Ishikawa (cell line): ENCODE data around the gene FGF1.
A peak's percentile ranks its signal among the peaks of the same experiment; 100 is the strongest.

Experiments
- CEBPB ChIP-seq: IDR thresholded peaks from 2 replicates; pipeline ENCODE4 v1.6.1; 2012
- CREB1 ChIP-seq: IDR thresholded peaks from 2 replicates; pipeline ENCODE4 v1.6.1; 2012; ENCODE audit warnings: low read depth
- EGR1 ChIP-seq: IDR thresholded peaks from 2 replicates; pipeline ENCODE4 v1.6.1; 2012
- EP300 ChIP-seq: IDR thresholded peaks from 2 replicates; pipeline ENCODE4 v1.6.1; 2012; ENCODE audit warnings: borderline replicate concordance
- FOXM1 ChIP-seq: IDR thresholded peaks from 2 replicates; pipeline ENCODE4 v1.6.1; 2012; ENCODE audit warnings: low read depth, borderline replicate concordance
- NFIC ChIP-seq: IDR thresholded peaks from 2 replicates; pipeline ENCODE4 v1.6.1; 2012
- RAD21 ChIP-seq: IDR thresholded peaks from 2 replicates; pipeline ENCODE4 v1.6.1; 2012; ENCODE audit warnings: low read depth
- TAF1 ChIP-seq: IDR thresholded peaks from 2 replicates; pipeline ENCODE4 v1.6.1; 2012; ENCODE audit warnings: low read depth, mild to moderate bottlenecking
- TCF12 ChIP-seq: IDR thresholded peaks from 2 replicates; pipeline ENCODE4 v1.6.1; 2012; ENCODE audit warnings: low read depth
- TEAD4 ChIP-seq: IDR thresholded peaks from 2 replicates; pipeline ENCODE4 v1.6.1; 2012
- YY1 ChIP-seq: IDR thresholded peaks from 2 replicates; pipeline ENCODE4 v1.6.1; 2012; ENCODE audit warnings: low read depth
- ZBTB7A ChIP-seq: IDR thresholded peaks from 2 replicates; pipeline ENCODE4 v1.6.1; 2012; ENCODE audit warnings: low read depth
- TF ChIP-seq, protein P1 (sequence below): IDR thresholded peaks from 2 replicates; pipeline ENCODE4 v1.6.1; 2012
- TF ChIP-seq, protein P2 (sequence below): IDR thresholded peaks from 2 replicates; pipeline ENCODE4 v1.6.1; 2012
- TF ChIP-seq, protein P3 (sequence below): IDR thresholded peaks from 2 replicates; pipeline ENCODE4 v1.6.1; 2012; ENCODE audit warnings: low read depth, mild to moderate bottlenecking

The FGF1 gene

DNA sequence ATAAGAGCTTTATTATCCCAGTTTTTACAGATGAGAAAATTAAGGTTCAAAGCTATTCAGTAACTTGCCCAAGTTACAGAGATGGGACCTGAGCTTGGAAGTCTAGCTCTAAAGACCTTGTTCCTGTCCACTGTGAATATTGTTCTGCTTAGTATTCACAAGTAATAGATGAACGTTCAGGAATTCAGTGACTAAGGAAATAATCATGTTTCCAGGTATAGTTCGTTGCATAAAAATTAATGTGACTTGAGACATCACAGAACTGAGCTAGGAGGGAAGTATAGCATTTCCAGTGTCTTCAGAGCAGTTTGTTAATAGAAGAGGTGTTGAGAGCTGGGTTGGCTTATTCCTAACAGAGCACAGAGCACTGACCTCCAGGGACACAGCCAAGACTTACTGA is 136.1 kb downstream of the FGF1 start:
- TF ChIP-seq, protein P1, sequence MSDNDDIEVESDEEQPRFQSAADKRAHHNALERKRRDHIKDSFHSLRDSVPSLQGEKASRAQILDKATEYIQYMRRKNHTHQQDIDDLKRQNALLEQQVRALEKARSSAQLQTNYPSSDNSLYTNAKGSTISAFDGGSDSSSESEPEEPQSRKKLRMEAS, result no peak
- TF ChIP-seq TAF1 (no peak), TEAD4 (no peak), CREB1 (no peak), EGR1 (no peak), YY1 (no peak), CEBPB (no peak), FOXM1 (no peak), EP300 (no peak), ZBTB7A (no peak), TCF12 (no peak), RAD21 (no peak), NFIC (no peak)
- TF ChIP-seq, protein P2, sequence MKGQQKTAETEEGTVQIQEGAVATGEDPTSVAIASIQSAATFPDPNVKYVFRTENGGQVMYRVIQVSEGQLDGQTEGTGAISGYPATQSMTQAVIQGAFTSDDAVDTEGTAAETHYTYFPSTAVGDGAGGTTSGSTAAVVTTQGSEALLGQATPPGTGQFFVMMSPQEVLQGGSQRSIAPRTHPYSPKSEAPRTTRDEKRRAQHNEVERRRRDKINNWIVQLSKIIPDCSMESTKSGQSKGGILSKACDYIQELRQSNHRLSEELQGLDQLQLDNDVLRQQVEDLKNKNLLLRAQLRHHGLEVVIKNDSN, result no peak
- TF ChIP-seq, protein P3, sequence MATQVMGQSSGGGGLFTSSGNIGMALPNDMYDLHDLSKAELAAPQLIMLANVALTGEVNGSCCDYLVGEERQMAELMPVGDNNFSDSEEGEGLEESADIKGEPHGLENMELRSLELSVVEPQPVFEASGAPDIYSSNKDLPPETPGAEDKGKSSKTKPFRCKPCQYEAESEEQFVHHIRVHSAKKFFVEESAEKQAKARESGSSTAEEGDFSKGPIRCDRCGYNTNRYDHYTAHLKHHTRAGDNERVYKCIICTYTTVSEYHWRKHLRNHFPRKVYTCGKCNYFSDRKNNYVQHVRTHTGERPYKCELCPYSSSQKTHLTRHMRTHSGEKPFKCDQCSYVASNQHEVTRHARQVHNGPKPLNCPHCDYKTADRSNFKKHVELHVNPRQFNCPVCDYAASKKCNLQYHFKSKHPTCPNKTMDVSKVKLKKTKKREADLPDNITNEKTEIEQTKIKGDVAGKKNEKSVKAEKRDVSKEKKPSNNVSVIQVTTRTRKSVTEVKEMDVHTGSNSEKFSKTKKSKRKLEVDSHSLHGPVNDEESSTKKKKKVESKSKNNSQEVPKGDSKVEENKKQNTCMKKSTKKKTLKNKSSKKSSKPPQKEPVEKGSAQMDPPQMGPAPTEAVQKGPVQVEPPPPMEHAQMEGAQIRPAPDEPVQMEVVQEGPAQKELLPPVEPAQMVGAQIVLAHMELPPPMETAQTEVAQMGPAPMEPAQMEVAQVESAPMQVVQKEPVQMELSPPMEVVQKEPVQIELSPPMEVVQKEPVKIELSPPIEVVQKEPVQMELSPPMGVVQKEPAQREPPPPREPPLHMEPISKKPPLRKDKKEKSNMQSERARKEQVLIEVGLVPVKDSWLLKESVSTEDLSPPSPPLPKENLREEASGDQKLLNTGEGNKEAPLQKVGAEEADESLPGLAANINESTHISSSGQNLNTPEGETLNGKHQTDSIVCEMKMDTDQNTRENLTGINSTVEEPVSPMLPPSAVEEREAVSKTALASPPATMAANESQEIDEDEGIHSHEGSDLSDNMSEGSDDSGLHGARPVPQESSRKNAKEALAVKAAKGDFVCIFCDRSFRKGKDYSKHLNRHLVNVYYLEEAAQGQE, result no peak

DNA sequence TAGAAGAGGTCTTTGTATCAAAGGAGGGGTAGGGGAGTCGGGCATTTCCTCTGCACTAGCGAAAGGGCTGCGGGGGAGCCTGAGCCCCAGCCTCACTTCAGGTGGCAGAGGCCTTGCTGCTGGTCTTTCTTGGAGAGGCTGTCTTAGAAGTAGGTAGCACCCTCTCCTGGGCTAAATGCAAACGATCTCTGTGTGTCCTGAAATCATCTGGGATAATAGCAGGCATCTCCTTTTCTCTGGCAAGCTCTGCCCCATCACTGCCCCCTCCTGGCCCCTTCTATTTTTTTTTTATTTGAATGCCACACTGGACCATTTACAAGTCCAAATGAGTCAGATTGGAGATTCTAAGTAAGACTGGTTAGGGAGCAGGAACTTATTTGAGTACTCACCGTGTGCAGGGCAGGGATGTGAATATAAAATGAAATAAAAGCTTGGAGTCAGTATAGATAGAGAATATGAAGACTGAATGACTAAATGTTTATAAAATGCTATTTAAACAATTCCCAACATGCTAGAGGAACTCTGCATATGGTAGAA is 137.1 kb downstream of the FGF1 start:
- TF ChIP-seq NFIC (no peak), ZBTB7A (no peak), EGR1 (no peak), TCF12 (no peak), TEAD4 (no peak), FOXM1 (no peak), TAF1 (no peak), RAD21 (peak; percentile 89)
- TF ChIP-seq, protein P3, result no peak

DNA sequence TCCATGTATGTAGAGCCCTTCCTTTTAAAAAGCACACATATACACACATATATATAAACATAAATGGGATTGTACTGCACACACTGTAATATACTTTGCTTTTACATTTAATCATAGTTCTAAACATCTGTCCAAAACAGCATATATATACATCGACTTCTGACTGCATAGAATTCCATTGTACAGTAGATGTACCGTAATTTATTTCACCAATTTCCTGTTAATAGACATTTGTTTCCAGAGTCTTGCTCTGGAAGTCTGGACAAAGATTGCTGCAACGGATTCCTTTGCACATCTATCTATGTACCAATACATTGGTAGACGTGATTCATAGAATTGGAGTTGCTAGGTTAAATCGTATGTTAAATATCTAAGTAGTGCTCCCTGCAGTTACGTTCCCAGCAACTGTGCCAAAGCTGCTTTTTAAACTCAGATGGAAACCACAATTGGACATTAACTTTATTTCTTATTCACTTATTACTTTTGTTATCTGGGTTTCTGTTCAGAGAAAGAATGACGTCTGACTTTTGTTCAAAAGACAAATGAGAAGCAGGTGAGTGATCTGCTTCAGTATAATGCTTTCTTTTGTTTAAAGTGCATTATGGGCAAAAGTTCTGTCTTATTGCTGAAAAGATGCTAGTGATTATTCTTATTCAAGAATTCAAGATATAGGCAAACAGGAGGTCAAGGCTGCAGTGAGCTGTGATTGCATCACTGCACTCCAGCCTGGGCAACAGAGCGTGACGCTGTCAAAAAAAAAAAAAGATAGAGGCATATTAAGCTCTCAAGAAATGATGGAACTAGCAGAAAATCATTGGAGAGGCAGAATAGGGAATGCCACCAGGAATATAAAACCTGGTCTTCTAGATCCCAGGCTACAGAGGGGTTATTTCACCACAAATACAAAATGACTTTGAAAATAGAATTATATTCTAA is 138.2 kb downstream of the FGF1 start:
- TF ChIP-seq YY1 (no peak), EP300 (no peak), TCF12 (no peak), NFIC (no peak), CEBPB (peak; percentile 91), TAF1 (no peak)
- TF ChIP-seq, protein P1, result no peak

DNA sequence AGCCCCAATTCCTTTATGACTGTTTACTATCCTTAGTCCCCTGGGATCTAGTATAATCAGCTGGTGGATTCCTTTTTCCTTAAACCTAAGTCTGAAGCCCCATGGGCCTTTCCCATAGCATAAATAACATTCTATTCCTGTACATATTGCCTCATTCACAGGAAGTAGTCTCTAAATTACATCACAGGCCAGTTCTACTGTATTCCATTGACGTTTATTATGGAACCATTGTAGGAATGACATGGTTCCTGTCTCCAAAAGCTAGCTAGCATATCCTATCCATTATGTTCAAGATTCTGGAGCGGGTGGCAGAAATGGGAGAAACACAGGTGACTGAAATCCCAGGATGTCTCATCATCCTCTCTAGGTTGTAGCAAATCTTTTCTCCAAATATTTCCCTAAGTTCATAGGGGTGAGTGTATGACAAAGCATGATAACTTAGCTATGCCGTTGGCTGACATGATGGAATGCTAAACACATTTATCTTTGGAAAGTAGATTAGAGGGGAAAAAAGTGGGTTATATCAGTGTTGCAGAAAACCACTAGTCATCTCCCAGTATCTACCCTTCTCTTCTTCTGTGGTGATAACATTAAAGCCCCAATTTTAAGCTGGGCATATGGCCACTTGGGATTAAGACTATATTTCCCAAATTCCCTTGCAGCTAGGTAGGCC is 140.1 kb downstream of the FGF1 start:
- TF ChIP-seq ZBTB7A, result no peak
- no peak for TF ChIP-seq FOXM1
- TF ChIP-seq RAD21, result no peak
- no peak for TF ChIP-seq CREB1
- no peak for TF ChIP-seq TAF1
- no peak for TF ChIP-seq EGR1
- TF ChIP-seq EP300, result no peak
- TF ChIP-seq YY1, result no peak
- TF ChIP-seq TEAD4, result no peak
- TF ChIP-seq, protein P1, result no peak
- TF ChIP-seq, protein P3, result no peak
- TF ChIP-seq, protein P2, result no peak
- no peak for TF ChIP-seq NFIC
- no peak for TF ChIP-seq CEBPB
- TF ChIP-seq TCF12, result no peak
